Mucosa of stomach (tissue), 1 donor: ENCODE data around the gene BEX3.

Experiments used
- H3K27me3 ChIP-seq: one replicate; pipeline ENCODE4 v1.7.0; 2013; ENCODE audit warnings: mild to moderate bottlenecking, low read length; ENCODE audit not compliant: control insufficient read depth, insufficient read depth
- H3K36me3 ChIP-seq: one replicate; pipeline ENCODE4 v1.7.0; 2013; ENCODE audit warnings: low read length; ENCODE audit not compliant: control insufficient read depth, insufficient read depth
- H3K4me1 ChIP-seq: one replicate; pipeline ENCODE4 v1.7.0; 2013; ENCODE audit warnings: mild to moderate bottlenecking, low read length; ENCODE audit not compliant: control insufficient read depth, insufficient read depth
- H3K4me3 ChIP-seq: one replicate; pipeline ENCODE4 v1.7.0; 2013; ENCODE audit warnings: low read length
- H3K9ac ChIP-seq: one replicate; pipeline ENCODE4 v1.7.0; 2013; ENCODE audit warnings: mild to moderate bottlenecking, low read length, moderate library complexity
- H3K9me3 ChIP-seq: one replicate; pipeline ENCODE4 v1.7.0; 2013; ENCODE audit warnings: mild to moderate bottlenecking, low read length, moderate library complexity; ENCODE audit not compliant: control insufficient read depth
- donor health status: Pancreatic carcinoma.

BEX3 gene

GRCh38 chrX:103360092-103360491 lies 16.2 kb upstream of the BEX3 start:
- no peaks in the 10 kb centered on the region for H3K27me3 ChIP-seq
- H3K4me3 ChIP-seq, result no peak overlapping the region
- H3K4me1 ChIP-seq, result peaks cover 6% of the 10 kb centered on the region
- H3K9ac ChIP-seq, result no peak overlapping the region
- H3K36me3 ChIP-seq, result no peaks in the 10 kb centered on the region
- H3K9me3 ChIP-seq, result no peaks in the 10 kb centered on the region

GRCh38 chrX:103360916-103361315 lies 15.4 kb upstream of the BEX3 start:
- Histone ChIP-seq H3K27me3 (no peaks in the 10 kb centered on the region), H3K9me3 (no peaks in the 10 kb centered on the region), H3K36me3 (no peaks in the 10 kb centered on the region), H3K9ac (no peak overlapping the region), H3K4me3 (no peak overlapping the region), H3K4me1 (peaks cover 3% of the 10 kb centered on the region)

GRCh38 chrX:103361798-103362197 lies 14.5 kb upstream of the BEX3 start:
- no peaks in the 10 kb centered on the region for H3K27me3 ChIP-seq
- H3K4me1 ChIP-seq, result peaks cover 3% of the 10 kb centered on the region
- no peaks in the 10 kb centered on the region for H3K9me3 ChIP-seq
- no peak overlapping the region for H3K4me3 ChIP-seq
- no peaks in the 10 kb centered on the region for H3K36me3 ChIP-seq
- no peak overlapping the region for H3K9ac ChIP-seq

GRCh38 chrX:103362474-103362873 lies 13.9 kb upstream of the BEX3 start:
- Histone ChIP-seq H3K9ac (no peak overlapping the region), H3K9me3 (no peaks in the 10 kb centered on the region), H3K27me3 (no peaks in the 10 kb centered on the region), H3K4me1 (peaks cover 3% of the 10 kb centered on the region), H3K4me3 (no peak overlapping the region), H3K36me3 (no peaks in the 10 kb centered on the region)

GRCh38 chrX:103363046-103363445 lies 13.3 kb upstream of the BEX3 start:
- H3K9ac ChIP-seq, result no peak overlapping the region
- no peak overlapping the region for H3K4me3 ChIP-seq
- H3K9me3 ChIP-seq, result no peaks in the 10 kb centered on the region
- no peaks in the 10 kb centered on the region for H3K36me3 ChIP-seq
- H3K27me3 ChIP-seq, result no peaks in the 10 kb centered on the region
- H3K4me1 ChIP-seq, result peaks cover 3% of the 10 kb centered on the region

GRCh38 chrX:103367502-103367901 lies 8.8 kb upstream of the BEX3 start:
- Histone ChIP-seq H3K4me3 (no peak overlapping the region), H3K9me3 (no peaks in the 10 kb centered on the region), H3K27me3 (no peaks in the 10 kb centered on the region), H3K9ac (no peak overlapping the region), H3K4me1 (no peaks in the 10 kb centered on the region), H3K36me3 (no peaks in the 10 kb centered on the region)

GRCh38 chrX:103369479-103369878 lies 6.9 kb upstream of the BEX3 start:
- Histone ChIP-seq H3K27me3 (no peaks in the 10 kb centered on the region), H3K4me1 (no peaks in the 10 kb centered on the region), H3K9ac (no peak overlapping the region), H3K9me3 (no peaks in the 10 kb centered on the region), H3K4me3 (no peak overlapping the region), H3K36me3 (no peaks in the 10 kb centered on the region)

GRCh38 chrX:103372886-103373285 lies 3.5 kb upstream of the BEX3 start:
- H3K27me3 ChIP-seq, result no peaks in the 10 kb centered on the region
- H3K36me3 ChIP-seq, result no peaks in the 10 kb centered on the region
- no peaks in the 10 kb centered on the region for H3K4me1 ChIP-seq
- no peak overlapping the region for H3K9ac ChIP-seq
- no peaks in the 10 kb centered on the region for H3K9me3 ChIP-seq
- no peak overlapping the region for H3K4me3 ChIP-seq

- H3K36me3 ChIP-seq, result no peaks in the 10 kb centered on the region
- no peak overlapping the region for H3K4me3 ChIP-seq
- H3K27me3 ChIP-seq, result no peaks in the 10 kb centered on the region
- H3K9me3 ChIP-seq, result no peaks in the 10 kb centered on the region
- no peak overlapping the region for H3K9ac ChIP-seq
- H3K4me1 ChIP-seq, result no peaks in the 10 kb centered on the region
Observed at GRCh38 chrX:103373581-103373980, 2.8 kb upstream of the BEX3 start.

- Histone ChIP-seq H3K27me3 (no peaks in the 10 kb centered on the region), H3K4me1 (no peaks in the 10 kb centered on the region), H3K4me3 (no peak overlapping the region), H3K36me3 (no peaks in the 10 kb centered on the region), H3K9ac (peak overlapping the region; percentile 62), H3K9me3 (no peaks in the 10 kb centered on the region)
Observed at GRCh38 chrX:103376979-103377324, 614 bp downstream of the BEX3 start.

GRCh38 chrX:103378990-103379389 lies 2.7 kb downstream of the BEX3 start:
- H3K27me3 ChIP-seq, result no peaks in the 10 kb centered on the region
- no peaks in the 10 kb centered on the region for H3K9me3 ChIP-seq

GRCh38 chrX:103382877-103383276 lies 6.5 kb downstream of the BEX3 start:
- Histone ChIP-seq H3K9ac (no peak overlapping the region), H3K36me3 (no peaks in the 10 kb centered on the region), H3K9me3 (no peaks in the 10 kb centered on the region), H3K4me1 (no peaks in the 10 kb centered on the region), H3K27me3 (no peaks in the 10 kb centered on the region), H3K4me3 (no peak overlapping the region)

More at GRCh38 chrX:103378990-103379389, 2.7 kb downstream of the BEX3 start:
- no peak overlapping the region for H3K9ac ChIP-seq
- H3K4me1 ChIP-seq, result no peaks in the 10 kb centered on the region
- H3K36me3 ChIP-seq, result no peaks in the 10 kb centered on the region
- no peak overlapping the region for H3K4me3 ChIP-seq

- no peak overlapping the region for H3K9ac ChIP-seq
- no peaks in the 10 kb centered on the region for H3K4me1 ChIP-seq
- no peaks in the 10 kb centered on the region for H3K27me3 ChIP-seq
- no peak overlapping the region for H3K4me3 ChIP-seq
- no peaks in the 10 kb centered on the region for H3K36me3 ChIP-seq
- H3K9me3 ChIP-seq, result no peaks in the 10 kb centered on the region
Observed at GRCh38 chrX:103384672-103385071, 8.3 kb downstream of the BEX3 start.
